Medulla oblongata (tissue), 1 donor: ENCODE data around the gene SFXN4.
"Not testable (repeated sequence)": the region's sequence is repeated elsewhere in the genome, so short reads cannot be mapped to it uniquely, and the experiment has no call there.

Experiments
- DNase-seq: peaks from one replicate; pipeline ENCODE4 v3.0.0-alpha.2; 2015; ENCODE audit errors: extremely low spot score

The SFXN4 gene

DNA sequence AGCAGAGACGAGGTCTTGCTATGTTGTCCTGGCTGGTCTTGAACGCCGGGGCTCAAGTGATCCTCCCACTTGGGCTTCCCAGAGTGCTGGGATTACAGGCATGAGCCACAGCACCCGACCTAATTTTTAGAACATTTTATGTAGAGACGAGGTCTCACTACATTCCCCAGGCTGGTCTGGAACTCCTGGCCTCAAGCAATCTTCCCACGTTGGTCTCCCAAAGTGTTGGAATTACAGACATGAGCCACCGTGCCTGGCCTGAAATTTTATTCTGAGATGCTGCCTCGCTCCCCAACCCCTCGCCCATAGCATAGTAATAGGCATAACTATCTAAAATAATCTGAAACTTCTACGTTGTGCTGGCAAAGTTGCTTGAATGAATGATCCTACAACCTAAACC, 21.9 kb downstream of the SFXN4 start:
- DNase-seq = no peak

DNA sequence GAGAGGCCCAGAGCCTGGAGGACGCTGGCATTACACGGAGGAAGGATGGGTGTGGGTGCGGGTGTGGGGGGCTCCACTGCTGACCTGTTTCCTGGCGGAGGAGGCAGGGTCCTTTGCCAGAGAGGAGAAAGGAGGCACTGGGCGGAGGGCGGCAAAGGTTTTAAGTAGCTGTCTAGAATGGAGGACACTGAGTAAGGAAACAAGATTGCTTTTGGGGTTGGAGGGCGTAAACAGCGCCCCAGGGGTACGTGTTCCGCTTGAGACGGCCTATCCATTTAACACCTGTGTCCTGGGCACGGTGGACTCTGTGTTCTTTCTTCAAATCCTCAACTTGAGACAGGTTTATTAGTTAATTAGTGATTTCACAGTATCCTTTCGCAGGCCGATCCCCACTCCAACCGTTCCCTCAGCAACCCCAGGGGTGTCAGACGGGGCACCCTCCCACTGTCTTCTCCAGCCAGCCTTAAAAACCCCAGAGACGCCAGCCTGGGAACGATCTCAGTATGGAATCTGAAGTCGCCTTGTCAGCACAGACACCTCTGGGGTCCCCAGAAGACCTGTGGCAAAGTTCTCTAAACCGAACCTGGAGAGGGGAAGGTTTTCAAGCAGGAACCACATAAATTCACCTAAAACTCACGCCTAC, 24.8 kb downstream of the SFXN4 start:
- no peak for DNase-seq

DNA sequence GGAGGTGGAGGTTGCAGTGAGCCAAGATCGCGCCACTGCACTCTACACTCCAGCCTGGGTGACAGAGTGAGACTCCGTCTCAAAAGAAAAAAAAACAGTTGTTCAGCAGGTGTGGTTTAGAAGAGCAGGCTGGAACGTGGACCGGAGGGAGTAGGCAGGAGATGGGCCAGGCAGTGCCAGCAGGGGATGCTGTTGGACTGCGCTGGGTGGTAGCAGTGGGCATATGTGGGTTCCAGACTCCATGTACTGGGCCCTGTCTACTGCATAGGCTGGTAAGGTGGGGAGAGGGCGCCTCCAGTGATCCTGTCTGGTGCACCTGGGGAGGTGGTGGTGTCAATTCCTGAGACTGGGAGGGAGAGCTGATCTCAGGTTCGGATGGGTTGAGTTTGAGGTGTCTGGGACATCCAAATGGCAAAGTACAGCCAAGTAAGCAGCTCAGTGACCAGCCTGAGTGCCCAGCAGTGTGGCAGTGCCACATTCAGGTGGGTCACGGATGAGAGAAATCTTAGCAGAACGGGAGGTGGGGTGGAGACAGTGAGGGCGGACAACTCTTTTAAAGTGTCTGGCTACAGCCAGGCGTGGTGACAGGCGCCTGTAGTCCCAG, 25.9 kb downstream of the SFXN4 start:
- peak; percentile 28 for DNase-seq

DNA sequence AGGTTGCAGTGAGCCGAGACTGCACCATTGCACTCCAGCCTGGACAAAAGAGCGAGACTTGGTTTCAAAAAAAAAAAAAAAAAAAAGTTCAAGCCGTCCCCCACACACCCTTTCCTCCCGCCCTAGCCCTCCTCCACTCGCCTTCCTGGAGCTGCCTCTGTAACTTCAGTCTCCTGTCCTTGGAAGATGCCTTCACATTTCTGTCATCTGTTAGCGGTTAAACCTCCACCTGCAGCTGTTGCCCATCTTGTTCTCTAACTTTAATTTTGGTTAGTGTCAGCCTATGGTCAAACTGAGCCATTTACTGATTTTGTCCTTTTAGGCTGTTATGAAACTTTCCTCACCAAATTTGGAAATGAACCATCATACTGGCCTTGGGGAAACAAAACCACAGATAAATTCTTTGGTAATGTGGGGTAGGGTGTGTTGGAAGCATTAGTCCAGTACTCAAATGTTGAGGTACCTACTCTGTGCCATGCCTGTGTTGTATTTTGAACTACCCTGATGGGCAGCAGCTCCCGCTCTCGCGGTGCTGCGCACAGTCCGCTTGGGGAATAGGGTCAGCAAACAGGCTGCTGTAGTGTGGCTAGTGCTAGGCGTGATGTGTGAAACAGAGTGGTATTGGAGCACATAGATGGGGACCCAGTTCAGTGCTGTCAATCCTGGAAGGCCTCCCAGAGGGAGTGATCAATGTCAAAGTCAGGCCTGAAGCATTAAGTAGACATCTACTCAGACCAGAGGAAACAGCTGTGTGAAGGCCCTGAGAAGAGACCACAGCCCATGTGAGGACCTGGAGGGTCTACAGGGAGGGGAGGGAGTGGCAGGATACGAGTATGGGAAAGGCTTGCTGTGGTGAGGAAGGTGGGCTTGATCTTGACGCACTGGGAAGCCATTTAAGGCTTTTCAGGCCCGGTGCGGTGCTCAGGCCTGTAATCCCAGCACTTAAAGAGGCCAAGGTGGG, 26.9 kb downstream of the SFXN4 start:
- DNase-seq = no peak

DNA sequence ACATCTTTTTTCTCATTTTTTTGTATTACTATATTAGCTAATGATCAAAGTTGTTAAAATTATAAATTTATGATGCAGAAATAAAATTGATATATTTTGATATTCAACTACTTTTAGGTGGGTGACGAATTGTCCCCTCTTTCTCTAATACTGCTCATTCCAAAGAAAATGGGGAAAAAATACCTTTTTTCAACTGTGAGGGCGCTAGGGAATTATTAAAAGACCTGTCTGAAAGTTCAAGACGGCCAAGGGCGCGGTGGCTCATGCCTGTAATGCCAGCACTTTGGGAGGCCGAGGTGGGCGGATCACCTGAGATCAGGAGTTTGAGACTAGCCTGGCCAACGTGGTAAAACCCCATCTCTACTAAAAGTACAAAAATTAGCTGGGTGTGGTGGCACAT, 27.6 kb downstream of the SFXN4 start:
- not testable (repeated sequence) for DNase-seq

DNA sequence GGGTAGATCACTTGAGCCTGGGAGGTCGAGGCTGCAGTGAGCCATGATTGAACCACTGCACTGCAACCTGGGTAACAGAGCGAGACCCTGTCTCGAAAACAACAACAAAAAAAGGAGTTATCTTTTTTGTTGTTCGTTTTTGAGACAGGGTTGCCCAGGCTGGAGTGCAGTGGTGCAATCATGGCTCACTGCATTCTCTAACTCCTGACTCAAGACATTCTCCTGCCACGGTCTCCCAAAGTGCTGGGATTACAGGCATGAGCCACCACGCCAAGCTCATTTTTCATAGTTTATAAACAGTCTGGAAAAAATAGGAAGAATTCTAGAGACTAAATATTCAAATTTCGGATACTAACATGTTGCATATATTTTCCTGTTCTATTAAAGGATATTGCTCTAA, 29.4 kb downstream of the SFXN4 start:
- DNase-seq = no peak

DNA sequence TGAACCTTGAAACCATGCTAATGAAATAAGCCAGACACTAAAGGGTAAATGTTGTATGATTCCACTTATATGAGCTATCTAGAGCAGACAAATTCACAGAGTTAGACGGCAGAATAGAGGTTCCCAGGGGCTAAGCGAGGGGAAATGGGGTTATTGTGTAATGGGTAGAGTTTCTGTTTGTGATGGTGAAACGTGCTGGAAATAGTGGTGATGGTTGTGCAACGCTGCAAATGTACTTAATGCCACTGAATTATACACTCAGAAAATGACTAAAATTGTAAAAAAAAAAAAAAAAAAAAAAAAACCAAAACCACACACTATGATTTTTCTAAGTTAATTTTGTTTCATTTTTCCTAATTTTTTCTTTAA, 30.0 kb downstream of the SFXN4 start:
- peak; percentile 37 for DNase-seq

DNA sequence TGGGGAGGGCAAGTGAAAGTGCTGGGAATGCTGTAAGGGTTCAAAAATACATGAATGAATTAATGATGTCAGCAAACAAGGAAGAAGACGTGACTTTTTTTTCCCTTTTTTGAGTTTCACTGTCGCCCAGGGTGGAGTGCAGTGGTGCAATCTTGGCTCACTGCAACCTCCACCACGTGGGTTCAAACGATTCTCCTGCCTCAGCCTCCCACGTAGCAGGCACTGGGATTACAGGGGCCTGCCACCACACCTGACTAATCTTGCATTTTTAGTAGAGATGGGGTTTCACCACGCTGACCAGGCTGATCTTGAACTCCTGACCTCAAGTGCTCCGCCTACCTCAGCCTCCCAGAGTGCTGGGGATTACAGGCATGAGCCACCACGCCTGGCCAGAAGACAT, 31.6 kb downstream of the SFXN4 start:
- no peak for DNase-seq

DNA sequence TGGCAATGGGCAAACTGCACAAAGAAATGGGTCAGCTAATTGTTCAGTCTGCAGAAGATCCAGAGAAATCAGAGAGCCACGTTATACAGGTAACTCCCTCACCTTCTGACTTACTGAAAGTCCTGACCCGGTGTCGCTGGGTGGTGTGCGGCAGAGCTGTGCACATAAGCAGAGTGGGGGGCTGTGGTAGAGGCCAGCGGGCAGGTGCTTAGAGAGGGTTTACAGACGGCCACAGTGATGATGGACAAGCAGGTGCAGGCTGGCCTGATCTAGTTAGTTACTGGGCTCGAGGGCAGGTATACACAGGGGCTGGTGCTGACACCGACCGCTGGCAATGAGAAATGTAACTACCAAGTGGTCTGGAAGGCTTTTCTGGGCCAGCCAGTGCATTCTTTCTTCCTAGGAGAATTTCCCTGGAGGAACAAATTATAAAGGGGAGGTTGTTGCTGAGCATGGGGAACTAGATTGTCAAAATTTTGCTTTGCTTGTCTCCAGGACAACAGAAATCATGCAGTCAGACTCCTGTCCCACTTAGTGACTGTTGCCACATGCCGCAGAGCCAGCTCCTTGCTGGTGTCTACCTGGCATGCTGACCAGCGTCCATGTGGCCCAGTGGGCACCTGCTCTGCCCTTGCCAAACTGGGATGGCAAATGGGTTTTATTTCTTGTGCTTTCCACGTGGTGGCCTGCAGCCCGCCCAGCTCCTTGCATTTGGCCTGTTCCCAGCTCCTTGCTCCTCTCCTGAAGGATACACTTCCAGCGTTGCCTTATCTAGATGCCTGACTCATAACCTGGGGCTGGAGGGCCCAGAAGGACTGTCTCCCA, 32.8 kb downstream of the SFXN4 start:
- DNase-seq = peak; percentile 63

DNA sequence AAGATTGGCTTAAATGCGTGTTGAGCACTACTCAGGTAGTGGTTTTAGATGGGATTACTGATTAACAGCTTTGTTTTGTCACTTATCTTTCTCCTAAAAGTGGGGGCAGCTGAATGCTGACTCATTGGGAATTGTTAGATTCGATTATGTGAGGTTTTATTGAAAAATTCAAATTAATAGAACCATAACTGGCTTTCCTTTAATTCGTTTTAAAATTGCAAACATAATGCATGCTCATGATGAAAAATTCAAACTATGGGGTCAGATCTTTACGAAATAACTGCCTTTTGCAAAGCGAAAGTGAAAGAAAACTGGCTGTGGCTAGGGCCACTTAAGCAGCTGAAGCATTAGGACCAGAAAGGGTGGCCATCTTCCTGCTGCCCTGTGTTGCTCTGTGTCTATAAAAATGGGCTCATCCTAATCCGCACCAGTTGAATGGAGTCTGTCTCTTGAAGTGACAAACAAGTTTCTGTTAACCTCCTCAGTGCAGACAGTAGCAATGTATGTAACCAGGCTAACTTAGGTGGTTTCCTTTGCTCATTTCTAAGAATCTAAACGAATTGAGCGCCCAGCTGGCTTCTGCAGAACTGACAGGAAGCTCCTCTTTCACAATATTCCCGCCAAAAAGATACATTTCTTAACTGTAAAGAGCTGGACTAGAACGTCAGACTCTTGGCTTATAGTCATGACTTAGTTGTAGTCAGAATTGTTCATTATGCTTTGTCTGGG, 33.8 kb downstream of the SFXN4 start:
- peak; percentile 65 for DNase-seq

DNA sequence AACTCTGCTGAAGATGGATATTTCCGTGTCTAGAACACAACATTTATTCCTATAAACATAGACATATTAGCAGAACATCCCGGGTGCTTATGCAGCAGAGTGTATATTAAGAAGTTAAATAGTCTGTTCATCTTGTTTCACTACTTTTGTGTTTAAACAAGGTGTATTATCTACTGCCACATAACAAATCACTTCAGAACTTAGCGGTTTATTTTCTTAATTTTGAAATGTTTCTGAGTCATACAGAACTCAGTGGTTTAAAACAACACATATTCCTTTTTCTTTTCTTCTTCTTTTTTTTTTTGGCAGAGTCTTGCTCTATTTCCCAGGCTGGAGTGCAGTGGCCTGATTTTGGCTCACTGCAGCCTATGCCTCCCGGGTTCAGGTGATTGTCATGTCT, 35.8 kb downstream of the SFXN4 start:
- DNase-seq = no peak

DNA sequence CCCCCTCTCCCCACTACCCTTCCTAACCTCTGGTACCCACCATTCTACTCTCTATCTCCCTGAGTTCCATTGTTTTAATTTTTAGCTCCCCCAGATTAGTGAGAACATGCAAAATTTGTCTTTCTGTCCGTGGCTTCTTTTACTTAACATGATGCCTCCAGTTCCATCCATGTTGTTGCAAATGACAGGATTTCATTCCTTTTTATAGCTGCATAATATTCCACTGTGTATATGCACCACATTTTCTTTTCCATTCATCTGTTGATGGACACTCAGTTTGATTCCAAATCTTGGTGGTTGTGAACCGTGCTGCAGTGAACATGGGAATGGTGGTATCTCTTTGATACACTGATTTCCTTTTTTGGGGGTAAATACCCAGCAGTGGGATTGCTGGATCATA, 39.6 kb downstream of the SFXN4 start:
- DNase-seq = no peak

DNA sequence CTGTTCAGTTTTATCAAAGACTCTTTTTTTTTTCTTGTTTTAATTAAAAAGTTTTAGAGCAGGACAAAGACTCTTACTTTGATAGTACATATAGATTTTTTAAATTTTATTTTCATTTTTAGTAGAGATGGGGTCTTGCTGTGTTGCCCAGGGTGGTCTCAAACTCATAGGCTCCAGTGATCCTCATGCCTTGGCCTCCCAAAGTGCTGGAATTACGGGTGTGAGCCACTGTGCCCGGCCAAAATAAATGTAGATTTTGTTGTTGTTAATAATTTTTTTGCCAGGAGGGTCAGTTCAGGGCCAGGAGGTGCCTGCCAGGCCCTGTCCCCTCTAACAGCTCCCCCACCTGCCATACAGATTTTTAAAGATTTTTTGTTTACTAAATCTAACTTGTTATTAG, 44.6 kb downstream of the SFXN4 start:
- DNase-seq = no peak

DNA sequence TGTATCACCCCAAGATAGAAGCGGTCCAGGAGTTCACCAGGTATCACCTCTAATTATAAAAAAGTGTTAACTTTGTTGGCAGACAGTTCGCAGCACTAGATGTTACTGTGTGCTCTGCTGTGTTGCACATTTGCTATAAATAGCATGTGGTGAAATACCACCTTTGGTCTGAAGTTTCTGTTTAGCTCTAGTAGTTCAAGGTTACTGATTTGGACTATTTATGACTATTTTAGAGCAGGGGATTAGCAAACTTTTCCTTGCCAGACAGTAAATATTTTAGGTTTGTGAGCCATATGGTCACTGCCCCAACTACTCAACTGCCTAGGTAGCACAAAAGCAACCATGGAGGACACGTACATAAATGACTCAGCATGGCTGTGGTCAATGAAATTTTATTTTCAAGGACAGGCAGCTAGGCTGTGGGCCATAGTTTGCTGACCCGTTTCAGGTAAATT, 45.1 kb downstream of the SFXN4 start:
- no peak for DNase-seq

DNA sequence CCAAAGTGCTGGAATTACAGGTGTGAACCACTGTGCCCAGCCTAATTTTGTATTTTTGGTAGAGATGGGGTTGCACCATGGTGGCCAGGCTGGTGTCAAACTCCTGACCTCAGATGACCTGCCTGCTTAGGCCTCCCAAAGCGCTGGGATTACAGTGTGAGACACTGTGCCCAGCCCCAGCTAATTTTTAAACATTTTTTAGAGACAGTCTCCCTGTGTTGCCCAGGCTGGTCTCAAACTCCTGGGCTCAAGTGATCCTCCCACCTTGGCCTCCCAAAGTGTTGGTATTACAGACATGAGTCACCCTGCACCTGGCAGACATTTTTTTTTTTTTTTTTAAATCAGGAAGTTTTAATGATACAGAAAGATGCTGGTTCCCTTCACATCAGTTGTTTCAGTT, 46.1 kb downstream of the SFXN4 start:
- DNase-seq = no peak

DNA sequence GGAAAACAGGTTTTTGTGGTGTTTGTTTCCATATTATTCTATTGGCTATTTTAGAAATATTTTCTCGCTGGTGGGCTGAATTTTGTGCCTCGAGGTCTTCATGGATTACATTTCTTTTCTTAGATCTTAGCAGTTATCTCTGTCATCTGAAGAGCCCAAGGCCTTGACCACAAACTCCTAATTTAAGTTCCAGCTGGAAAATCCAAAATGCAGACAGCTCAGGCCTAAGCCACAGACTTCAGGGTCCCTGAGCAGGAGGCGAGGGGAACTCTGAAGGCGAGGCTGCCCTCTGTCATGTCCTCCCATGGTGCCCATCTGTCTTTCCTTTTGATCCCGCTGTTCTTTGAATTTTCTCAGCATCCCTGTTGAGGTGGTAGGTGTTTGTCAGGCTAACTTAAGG, 47.3 kb downstream of the SFXN4 start:
- no peak for DNase-seq

DNA sequence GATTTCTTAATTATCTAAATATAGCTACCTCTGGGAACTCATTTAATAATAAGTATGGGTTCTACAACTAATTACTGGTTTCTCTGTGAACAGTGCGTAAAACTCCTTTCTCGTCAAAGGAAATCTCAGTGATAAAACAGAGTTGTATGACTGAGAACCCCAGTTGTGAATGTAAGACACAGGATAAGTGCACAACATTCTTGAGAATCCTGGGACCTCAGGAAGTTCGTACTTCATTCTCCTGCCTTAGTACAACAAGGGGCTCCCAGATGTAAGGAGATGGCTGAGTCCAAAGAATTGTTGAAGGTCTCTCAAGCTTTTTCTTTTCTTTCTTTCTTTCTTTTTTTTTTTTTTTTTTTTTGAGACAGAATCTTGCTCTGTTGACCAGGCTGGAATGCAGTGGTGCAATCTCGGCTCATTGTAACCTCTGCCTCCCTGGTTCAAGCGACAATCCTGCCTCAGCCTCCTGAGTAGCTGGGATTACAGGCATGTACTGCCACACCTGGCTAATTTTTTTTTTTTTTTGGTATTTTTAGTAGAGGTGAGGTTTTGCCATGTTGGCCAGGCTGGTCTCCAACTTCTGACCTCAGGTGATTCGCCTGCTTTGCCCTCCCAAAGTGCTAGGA, 49.1 kb downstream of the SFXN4 start:
- no peak for DNase-seq

DNA sequence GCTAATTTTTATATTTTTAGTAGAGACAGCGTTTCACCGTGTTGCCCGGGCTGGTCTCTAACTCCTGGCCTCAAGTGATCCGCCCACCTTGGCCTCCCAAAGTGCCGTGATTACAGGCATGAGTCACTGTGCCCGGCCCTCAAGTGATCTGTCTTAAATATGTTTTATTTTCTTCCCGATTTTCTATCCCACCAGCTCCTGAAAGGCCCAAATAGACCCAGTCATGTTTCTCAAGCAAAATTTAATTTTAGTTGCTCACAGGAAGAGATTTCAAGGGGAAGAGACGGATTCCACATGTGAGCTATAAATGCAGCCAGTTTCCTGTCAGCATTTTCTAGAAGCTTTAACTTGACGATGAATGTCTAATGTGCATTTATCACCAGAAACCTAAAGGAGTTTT, 49.6 kb downstream of the SFXN4 start:
- DNase-seq = no peak

DNA sequence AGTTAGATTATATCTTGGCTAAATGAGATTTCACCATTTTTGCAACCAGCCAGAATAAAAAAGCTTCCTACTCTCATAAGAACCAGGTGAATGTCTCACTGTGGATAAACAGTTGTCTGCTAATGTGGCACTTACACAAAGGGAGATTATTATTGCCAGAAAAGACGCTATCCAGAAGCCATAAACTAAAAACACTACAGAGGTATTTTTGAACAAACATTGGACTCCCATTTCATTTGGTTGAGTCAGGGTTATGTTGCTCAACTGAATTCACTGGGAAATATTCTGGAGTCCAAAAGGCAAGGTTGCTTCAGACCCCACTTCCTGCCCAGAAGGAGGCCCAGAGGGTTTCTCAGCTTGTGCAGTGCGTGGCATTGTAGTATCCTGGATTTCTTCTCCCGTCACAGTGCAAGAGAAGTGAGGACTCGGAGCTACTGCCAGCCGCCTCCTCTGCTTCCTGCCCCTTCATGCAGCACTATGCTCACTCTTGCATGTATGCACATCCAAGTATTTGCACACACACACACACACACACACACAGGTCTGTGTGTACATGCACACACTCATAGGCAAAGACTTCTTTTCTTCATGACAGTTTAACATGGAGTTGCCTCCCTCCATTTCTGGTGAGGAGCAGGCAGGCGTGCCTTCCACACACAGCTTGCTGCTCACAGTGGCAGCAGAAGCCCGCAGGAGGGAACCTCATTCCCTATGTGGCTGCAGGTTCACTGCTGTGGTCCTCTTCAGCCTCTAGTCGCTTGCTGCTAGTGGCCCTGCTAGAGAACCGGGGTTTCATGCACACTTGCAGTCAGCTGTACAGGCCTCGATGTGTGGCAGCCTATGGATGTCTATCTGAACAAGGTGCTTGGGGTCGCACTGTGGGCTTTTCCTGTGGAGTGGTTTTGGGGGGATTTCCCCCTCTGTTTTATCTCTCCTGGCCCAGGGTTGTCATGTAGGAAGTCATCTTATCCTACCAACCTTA, 51.5 kb downstream of the SFXN4 start:
- no peak for DNase-seq

DNA sequence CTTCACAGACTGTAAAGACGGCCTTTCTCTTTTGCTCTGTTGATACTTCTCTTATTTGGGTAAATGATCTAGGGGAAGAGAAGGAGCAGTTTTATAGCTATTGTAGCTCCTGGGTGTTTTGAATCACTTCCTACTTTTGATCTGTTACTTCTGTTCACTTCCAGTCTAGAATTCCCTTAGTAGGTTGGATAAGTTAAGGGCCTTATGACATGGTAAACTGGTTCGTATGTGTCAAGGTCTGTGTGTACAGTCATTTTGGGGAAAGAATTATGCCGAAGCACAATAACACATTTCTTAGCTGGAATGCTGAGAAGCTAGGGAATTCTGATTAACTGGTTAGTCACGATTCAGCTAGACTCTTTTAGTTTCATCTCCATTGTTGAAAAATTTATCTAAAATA, 53.5 kb downstream of the SFXN4 start:
- no peak for DNase-seq
